Stomach smooth muscle (tissue), 2 donors: ENCODE data around the gene MRPL57.
A peak's percentile ranks its signal among the peaks of the same experiment; 100 is the strongest.
"Not testable (repeated sequence)": the region's sequence is repeated elsewhere in the genome, so short reads cannot be mapped to it uniquely, and the experiment has no call there.

ENCODE experiments used
- H3K27ac ChIP-seq: one replicate; pipeline ENCODE4 v1.7.0; 2013; ENCODE audit warnings: mild to moderate bottlenecking, low read length, inconsistent platforms
- H3K27me3 ChIP-seq, 2 donors: one replicate each; pipeline ENCODE4 v1.7.0; 2013; ENCODE audit warnings: low read length in 2 of 2; ENCODE audit not compliant: insufficient read depth in 2 of 2, control insufficient read depth in 1 of 2
- H3K36me3 ChIP-seq, 2 donors: one replicate each; pipeline ENCODE4 v1.7.0; 2013; ENCODE audit warnings: low read length in 2 of 2; ENCODE audit not compliant: control insufficient read depth in 2 of 2, insufficient read depth in 2 of 2
- H3K4me1 ChIP-seq: one replicate; pipeline ENCODE4 v1.7.0; 2013; ENCODE audit warnings: low read length; ENCODE audit not compliant: control insufficient read depth, insufficient read depth
- H3K4me3 ChIP-seq, 2 donors: one replicate each; pipeline ENCODE4 v1.7.0; 2013; ENCODE audit warnings: low read length in 2 of 2
- H3K9ac ChIP-seq, 2 donors: one replicate each; pipeline ENCODE4 v1.7.0; 2013; ENCODE audit warnings: low read length in 2 of 2, mild to moderate bottlenecking in 1 of 2
- H3K9me3 ChIP-seq, 2 donors: one replicate each; pipeline ENCODE4 v1.7.0; 2013; ENCODE audit warnings: low read length in 2 of 2; ENCODE audit not compliant: control insufficient read depth in 2 of 2
- donor health status: healthy.
- donor health status: Pancreatic carcinoma.

MRPL57 gene

GRCh38 chr13:21194756-21195155, 18.3 kb downstream of the MRPL57 start:
- H3K27ac ChIP-seq, H3K4me1 ChIP-seq, H3K4me3 ChIP-seq, H3K9me3 ChIP-seq, H3K9ac ChIP-seq, H3K36me3 ChIP-seq, H3K27me3 ChIP-seq: not testable (repeated sequence)

GRCh38 chr13:21197606-21198225, 21.3 kb downstream of the MRPL57 start:
- H3K9ac ChIP-seq, H3K9me3 ChIP-seq, H3K36me3 ChIP-seq, H3K4me3 ChIP-seq, H3K4me1 ChIP-seq, H3K27ac ChIP-seq, H3K27me3 ChIP-seq: not testable (repeated sequence)

GRCh38 chr13:21198391-21198790, 21.9 kb downstream of the MRPL57 start:
- H3K4me1 ChIP-seq, H3K9ac ChIP-seq: not testable (repeated sequence)

GRCh38 chr13:21201456-21202190, 25.2 kb downstream of the MRPL57 start:
- not testable (repeated sequence) for H3K36me3 ChIP-seq, H3K4me3 ChIP-seq, H3K27me3 ChIP-seq, H3K4me1 ChIP-seq, H3K9ac ChIP-seq, H3K9me3 ChIP-seq, H3K27ac ChIP-seq

More at GRCh38 chr13:21198391-21198790, 21.9 kb downstream of the MRPL57 start:
- not testable (repeated sequence) for H3K27me3 ChIP-seq, H3K36me3 ChIP-seq, H3K9me3 ChIP-seq, H3K4me3 ChIP-seq, H3K27ac ChIP-seq

- Histone ChIP-seq H3K4me3 (no peak overlapping the region), H3K9me3 (no peaks in the 10 kb centered on the region)
These were observed 26.5 kb downstream of the MRPL57 start for GRCh38 chr13:21202767-21203531.

GRCh38 chr13:21208652-21209154, 32.2 kb downstream of the MRPL57 start:
- no peaks in the 10 kb centered on the region for H3K36me3 ChIP-seq
- H3K9me3 ChIP-seq: no peaks in the 10 kb centered on the region
- H3K9ac ChIP-seq: no peak overlapping the region
- peaks cover 0 to 2% of the 10 kb centered on the region in 2 donors for H3K27me3 ChIP-seq
- H3K4me1 ChIP-seq: no peaks in the 10 kb centered on the region
- H3K4me3 ChIP-seq: no peak overlapping the region
- no peak overlapping the region for H3K27ac ChIP-seq

More at GRCh38 chr13:21202767-21203531, 26.5 kb downstream of the MRPL57 start:
- Histone ChIP-seq H3K4me1 (no peaks in the 10 kb centered on the region), H3K27me3 (no peaks in the 10 kb centered on the region), H3K27ac (no peak overlapping the region), H3K9ac (no peak overlapping the region), H3K36me3 (no peaks in the 10 kb centered on the region)

- Histone ChIP-seq H3K9ac (no peak overlapping the region), H3K9me3 (no peaks in the 10 kb centered on the region), H3K27ac (no peak overlapping the region), H3K4me1 (no peaks in the 10 kb centered on the region), H3K36me3 (no peaks in the 10 kb centered on the region), H3K4me3 (no peak overlapping the region), H3K27me3 (peaks cover 2% of the 10 kb centered on the region in 2 donors)
These were observed 35.8 kb downstream of the MRPL57 start for GRCh38 chr13:21212138-21212775.

- not testable (repeated sequence) for H3K9ac ChIP-seq, H3K4me3 ChIP-seq, H3K4me1 ChIP-seq, H3K9me3 ChIP-seq, H3K27ac ChIP-seq, H3K27me3 ChIP-seq, H3K36me3 ChIP-seq
These were observed 39.0 kb downstream of the MRPL57 start for GRCh38 chr13:21215419-21215818.

- Histone ChIP-seq H3K27me3 (peaks cover 0 to 2% of the 10 kb centered on the region in 2 donors), H3K27ac (no peak overlapping the region), H3K9ac (no peak overlapping the region), H3K36me3 (no peaks in the 10 kb centered on the region), H3K4me3 (peak overlapping the region; percentile 27 to 50), H3K9me3 (peaks cover under 1 to 2% of the 10 kb centered on the region in 2 donors), H3K4me1 (no peaks in the 10 kb centered on the region)
These were observed 39.9 kb downstream of the MRPL57 start for GRCh38 chr13:21216332-21216731.

- Histone ChIP-seq H3K27me3 (peaks cover 0 to 2% of the 10 kb centered on the region in 2 donors), H3K36me3 (no peaks in the 10 kb centered on the region), H3K9ac (no peak overlapping the region), H3K4me1 (no peaks in the 10 kb centered on the region), H3K4me3 (no peak overlapping the region), H3K27ac (no peak overlapping the region), H3K9me3 (peaks cover 6 to 9% of the 10 kb centered on the region in 2 donors)
These were observed 42.0 kb downstream of the MRPL57 start for GRCh38 chr13:21218351-21219035.
